Suprapubic skin (tissue), 3 donors: ENCODE measurements around the gene AHDC1.

Source experiments
- CTCF ChIP-seq, 2 donors: fragments of 200-600 bp in 1 of 2; fragments of 450-650 bp in 1 of 2; sonication (generic) in 1 of 2; IDR thresholded peaks; one replicate each; pipeline ENCODE4 v1.5.1; 2016 to 2019; ENCODE audit warnings: antibody characterized with exemption in 2 of 2, mild to moderate bottlenecking in 1 of 2, moderate library complexity in 1 of 2
- POLR2A ChIP-seq, 2 donors: fragments of 450-650 bp; IDR thresholded peaks; one replicate each; pipeline ENCODE4 v1.6.1; 2017; ENCODE audit warnings: antibody characterized with exemption in 2 of 2, mild to moderate bottlenecking in 2 of 2, moderate library complexity in 2 of 2

- TF ChIP-seq CTCF (IDR thresholded peaks at IDR 0.05) (no peak), POLR2A (IDR thresholded peaks at IDR 0.05) (no peak)
Measured at GRCh38 chr1:27487966-27488884, 115.7 kb downstream of the AHDC1 start.
